GM23338 (cell line): Measurements from ENCODE around the gene PCDHGB1. TPM values are rescaled to one million over a fixed set of nuclear protein-coding genes. Genes with fewer than 3 reads are reported as not detected.

Experiments used
- ATAC-seq: fragments of 200-7000 bp; cut with Tn5 transposase; 3 replicates; pipeline ENCODE4 v1.9.1; 2020
- DNase-seq: peaks from one replicate; pipeline ENCODE4 v3.0.0-alpha.2; 2015; ENCODE audit warnings: low spot score
- H2AFZ ChIP-seq: fragments of 200-600 bp; sonication (generic); 2 replicates; pipeline ENCODE4 v1.8.0; 2016; ENCODE audit warnings: antibody characterized with exemption, mild to moderate bottlenecking, moderate library complexity
- H3F3A ChIP-seq: fragments of 200-600 bp; sonication (generic); replicated peaks from 2 replicates; pipeline ENCODE4 v1.8.0; 2017; ENCODE audit warnings: antibody characterized with exemption, mixed run types, low read depth
- H3K27ac ChIP-seq: fragments of 200-600 bp; sonication (generic); 2 replicates; pipeline ENCODE4 v1.6.1; 2016; ENCODE audit warnings: low read depth
- H3K27me3 ChIP-seq: fragments of 200-600 bp; sonication (generic); 2 replicates; pipeline ENCODE4 v1.8.0; 2016; ENCODE audit warnings: mild to moderate bottlenecking, mixed run types, moderate library complexity; ENCODE audit not compliant: insufficient read depth
- H3K36me3 ChIP-seq: fragments of 200-600 bp; sonication (generic); 2 replicates; pipeline ENCODE4 v1.8.0; 2016; ENCODE audit warnings: mild to moderate bottlenecking; ENCODE audit not compliant: insufficient read depth
- H3K4me1 ChIP-seq: fragments of 200-600 bp; sonication (generic); 2 replicates; pipeline ENCODE4 v1.8.0; 2016; ENCODE audit warnings: mild to moderate bottlenecking, moderate library complexity; ENCODE audit not compliant: insufficient read depth
- H3K4me2 ChIP-seq: fragments of 200-600 bp; sonication (generic); 2 replicates; pipeline ENCODE4 v1.7.1; 2017; ENCODE audit warnings: mixed run types
- H3K4me3 ChIP-seq: fragments of 200-600 bp; sonication (generic); 2 replicates; pipeline ENCODE4 v1.6.1; 2016; ENCODE audit warnings: mixed run types
- H3K79me2 ChIP-seq: fragments of 200-600 bp; sonication (generic); replicated peaks from 2 replicates; pipeline ENCODE4 v1.8.0; 2017; ENCODE audit warnings: mild to moderate bottlenecking; ENCODE audit not compliant: insufficient read depth
- H3K9me2 ChIP-seq: fragments of 200-600 bp; sonication (generic); 2 replicates; pipeline ENCODE4 v1.8.0; 2017; ENCODE audit not compliant: insufficient read depth
- H4K20me1 ChIP-seq: fragments of 200-600 bp; sonication (generic); replicated peaks from 2 replicates; pipeline ENCODE4 v1.8.0; 2017; ENCODE audit warnings: mild to moderate bottlenecking; ENCODE audit not compliant: insufficient read depth
- H3K27ac Mint-ChIP-seq: 2 replicates; pipeline ENCODE4 v1.8.0; 2020; ENCODE audit warnings: inconsistent platforms, mild to moderate bottlenecking, moderate library complexity, mixed read lengths
- H3K27me3 Mint-ChIP-seq: 3 replicates; pipeline ENCODE4 v1.8.0; 2022; ENCODE audit warnings: low read depth, mild to moderate bottlenecking, moderate library complexity, mixed read lengths, inconsistent platforms; ENCODE audit not compliant: insufficient read depth, poor library complexity
- H3K36me3 Mint-ChIP-seq: 3 replicates; pipeline ENCODE4 v1.8.0; 2021; ENCODE audit warnings: low read depth, mild to moderate bottlenecking, inconsistent platforms, moderate library complexity, mixed read lengths
- H3K4me1 Mint-ChIP-seq: 3 replicates; pipeline ENCODE4 v1.8.0; 2020; ENCODE audit warnings: mild to moderate bottlenecking, inconsistent platforms, mixed read lengths
- H3K4me3 Mint-ChIP-seq: 3 replicates; pipeline ENCODE4 v1.8.0; 2021; ENCODE audit warnings: moderate library complexity, mild to moderate bottlenecking, inconsistent platforms, mixed read lengths
- H3K9me3 Mint-ChIP-seq: 3 replicates; pipeline ENCODE4 v1.8.0; 2020; ENCODE audit warnings: moderate library complexity, mild to moderate bottlenecking, inconsistent platforms, mixed read lengths
- CTCF ChIP-seq, 2 experiments: fragments of 200-600 bp in 1 of 2; sonication (generic) in 1 of 2; conservative IDR thresholded peaks; 2 replicates each; pipeline versions ENCODE4 v1.5.1 to v1.6.1; 2016 to 2017; ENCODE audit warnings: antibody characterized with exemption in 2 of 2, low read depth in 2 of 2, mild to moderate bottlenecking in 2 of 2, moderate library complexity in 1 of 2
- POLR2AphosphoS5 ChIP-seq: IDR thresholded peaks from 2 replicates; pipeline ENCODE4 v1.6.1; 2016; ENCODE audit warnings: antibody characterized with exemption, low read depth
- REST ChIP-seq: IDR thresholded peaks from one replicate; pipeline ENCODE4 v1.6.1; 2018; ENCODE audit warnings: antibody characterized with exemption; ENCODE audit not compliant: unreplicated experiment
- ZNF114 ChIP-seq: fragments of 250-450 bp; sonication (Bioruptor Pico); IDR thresholded peaks from 2 replicates; pipeline ENCODE4 v1.5.0; 2020; ENCODE audit warnings: mild to moderate bottlenecking, moderate library complexity
- ZNF462 ChIP-seq: fragments of 250-450 bp; sonication (Bioruptor Pico); IDR thresholded peaks from 2 replicates; pipeline ENCODE4 v1.5.0; 2020; ENCODE audit warnings: mild to moderate bottlenecking, moderate library complexity
- polyA plus RNA-seq: library from polyadenylated mRNA; unstranded; fragments of >200 nt; fragmentation: Nextera tagmentation; extraction: Ambion mirVana; gene quantifications from 2 replicates; pipeline ENCODE4 v1.2.1, GENCODE V29; 2016
- total RNA-seq: library from RNA; depleted of rRNA; stranded (reverse); fragments of >200 nt; shearing (Covaris generic); gene quantifications from 2 replicates; pipeline ENCODE4 v1.2.3, GENCODE V29; 2014

PCDHGB1 gene
- total and polyA plus RNA-seq, 2 experiments from 2014 or later, result 0.74 to 9.1 TPM

GRCh38 chr5:141373673-141374317, 23.9 kb downstream of the PCDHGB1 start, which contains the start of gene PCDHGA6:
PCDHGA6 (plus strand) TSS chr5:141373891; CDS start chr5:141374084, 193 bp downstream.
- H3K27ac Mint-ChIP-seq, result no peak within 1 kb of the TSS
- Histone ChIP-seq H3K4me1 (no peaks in the 10 kb centered on the region), H3K4me2 (0 out of 2 replicates have a peak within 1 kb of the TSS, but pooled peaks have one; percentile 8), H3K4me3 (no peak within 1 kb of the TSS), H3K27me3 (no peaks in the 10 kb centered on the region), H4K20me1 (no peaks in the 10 kb centered on the region), H3K9me2 (no peaks in the 10 kb centered on the region), H3K27ac (no peak within 1 kb of the TSS), H3K79me2 (no peaks in the 10 kb centered on the region), H3K36me3 (no peaks in the 10 kb centered on the region), H2AFZ (no peak within 1 kb of the TSS), H3F3A (no peaks in the 10 kb centered on the region)
- peak within 1 kb of the TSS; percentile 38; the same call in 2 of the 3 replicates for H3K4me3 Mint-ChIP-seq
- TF ChIP-seq REST, result no peak
- no peak for TF ChIP-seq POLR2AphosphoS5
- no peak for TF ChIP-seq ZNF114 (CRISPR knock-in tag)
- TF ChIP-seq ZNF462, result no peak
- peak; percentile 43 to 47 for TF ChIP-seq CTCF (conservative IDR thresholded peaks at IDR 0.05; ENCODE audit: low read depth in 2 of 2)
- peaks cover 71% of the 10 kb centered on the region for H3K9me3 Mint-ChIP-seq
- peak; percentile 44 for DNase-seq
- H3K4me1 Mint-ChIP-seq, result peaks cover 2% of the 10 kb centered on the region; the same call in 1 of the 3 replicates
- H3K36me3 Mint-ChIP-seq, result peaks cover 64% of the 10 kb centered on the region
- ATAC-seq, result no peak; the same call in 2 of the 3 replicates
- H3K27me3 Mint-ChIP-seq, result peaks cover 6% of the 10 kb centered on the region
